GM23248 (cell line): ENCODE measurements around the gene ZNF598.

ENCODE experiments used
- EZH2 ChIP-seq: fragments of 200-600 bp; sonication (generic); IDR thresholded peaks from 2 replicates; pipeline ENCODE4 v1.6.1; 2018; ENCODE audit warnings: antibody characterized with exemption, mild to moderate bottlenecking; ENCODE audit not compliant: insufficient read depth, poor library complexity, severe bottlenecking
- EZH2phosphoT487 ChIP-seq: fragments of 200-600 bp; sonication (generic); IDR thresholded peaks from 2 replicates; pipeline ENCODE4 v1.6.1; 2018; ENCODE audit warnings: antibody characterized with exemption, moderate library complexity, mild to moderate bottlenecking, low read depth; ENCODE audit not compliant: insufficient read depth

- no peak for TF ChIP-seq EZH2
- TF ChIP-seq EZH2phosphoT487 = no peak
These were observed 4.7 kb downstream of the ZNF598 start for GRCh38 chr16:2004795-2005517.
